Liver (tissue), 3 donors: Measurements from ENCODE around the gene ZFC3H1.

ENCODE experiments used
- JUND ChIP-seq, 2 donors: IDR thresholded peaks; 2 replicates each; pipeline ENCODE4 v1.6.1; 2016; ENCODE audit warnings: antibody characterized with exemption in 2 of 2
- RAD21 ChIP-seq, 2 donors: IDR thresholded peaks; 2 replicates each; pipeline ENCODE4 v1.6.1; 2016; ENCODE audit warnings: antibody characterized with exemption in 2 of 2, mild to moderate bottlenecking in 2 of 2
- TAF1 ChIP-seq: conservative IDR thresholded peaks from 2 replicates; pipeline ENCODE4 v1.6.1; 2016; ENCODE audit warnings: antibody characterized with exemption, mild to moderate bottlenecking
- YY1 ChIP-seq: IDR thresholded peaks from 2 replicates; pipeline ENCODE4 v1.6.1; 2016; ENCODE audit warnings: antibody characterized with exemption, mild to moderate bottlenecking
- TF ChIP-seq, protein P1 (sequence below): fragments of 150-350 bp; IDR thresholded peaks from 2 replicates; pipeline ENCODE4 v1.5.1; 2017; ENCODE audit warnings: improper control_type of control experiment, low read depth, low read length; ENCODE audit not compliant: missing input control
- TF ChIP-seq, protein P2 (sequence below): IDR thresholded peaks from 2 replicates; pipeline ENCODE4 v1.6.1; 2016; ENCODE audit warnings: antibody characterized with exemption
- donor health status: healthy.
- donor health status: healthy.

DNA sequence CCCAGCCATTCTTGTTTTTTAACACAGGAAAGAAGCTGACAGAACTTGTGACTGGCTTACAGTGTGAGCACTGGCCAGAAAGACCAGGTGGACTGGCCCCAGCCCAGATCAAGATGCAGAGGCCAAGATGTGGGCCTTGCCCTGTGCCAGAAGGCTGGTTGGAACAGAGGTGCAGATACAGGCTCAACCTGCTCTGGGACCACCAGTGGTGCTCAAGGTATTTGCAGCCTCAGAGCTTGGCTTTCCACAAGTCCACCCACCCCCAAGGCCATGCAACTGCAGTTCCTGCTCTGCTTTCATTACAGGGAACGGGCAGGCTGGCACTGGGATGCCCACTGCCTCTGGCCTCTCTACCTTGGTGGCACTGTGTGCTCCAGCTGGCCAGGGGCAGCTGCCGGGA, 23.3 kb downstream of the ZFC3H1 start:
- TF ChIP-seq, protein P1, sequence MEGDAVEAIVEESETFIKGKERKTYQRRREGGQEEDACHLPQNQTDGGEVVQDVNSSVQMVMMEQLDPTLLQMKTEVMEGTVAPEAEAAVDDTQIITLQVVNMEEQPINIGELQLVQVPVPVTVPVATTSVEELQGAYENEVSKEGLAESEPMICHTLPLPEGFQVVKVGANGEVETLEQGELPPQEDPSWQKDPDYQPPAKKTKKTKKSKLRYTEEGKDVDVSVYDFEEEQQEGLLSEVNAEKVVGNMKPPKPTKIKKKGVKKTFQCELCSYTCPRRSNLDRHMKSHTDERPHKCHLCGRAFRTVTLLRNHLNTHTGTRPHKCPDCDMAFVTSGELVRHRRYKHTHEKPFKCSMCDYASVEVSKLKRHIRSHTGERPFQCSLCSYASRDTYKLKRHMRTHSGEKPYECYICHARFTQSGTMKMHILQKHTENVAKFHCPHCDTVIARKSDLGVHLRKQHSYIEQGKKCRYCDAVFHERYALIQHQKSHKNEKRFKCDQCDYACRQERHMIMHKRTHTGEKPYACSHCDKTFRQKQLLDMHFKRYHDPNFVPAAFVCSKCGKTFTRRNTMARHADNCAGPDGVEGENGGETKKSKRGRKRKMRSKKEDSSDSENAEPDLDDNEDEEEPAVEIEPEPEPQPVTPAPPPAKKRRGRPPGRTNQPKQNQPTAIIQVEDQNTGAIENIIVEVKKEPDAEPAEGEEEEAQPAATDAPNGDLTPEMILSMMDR = no peak
- TF ChIP-seq JUND (IDR thresholded peaks at IDR 0.05) = no peak
- no peak for TF ChIP-seq TAF1
- TF ChIP-seq, protein P2, sequence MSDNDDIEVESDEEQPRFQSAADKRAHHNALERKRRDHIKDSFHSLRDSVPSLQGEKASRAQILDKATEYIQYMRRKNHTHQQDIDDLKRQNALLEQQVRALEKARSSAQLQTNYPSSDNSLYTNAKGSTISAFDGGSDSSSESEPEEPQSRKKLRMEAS = no peak
- TF ChIP-seq RAD21 (IDR thresholded peaks at IDR 0.05) = no peak
- TF ChIP-seq YY1 = no peak
